ENCODE measurements around the gene AMER3.

AMER3 gene

DNA sequence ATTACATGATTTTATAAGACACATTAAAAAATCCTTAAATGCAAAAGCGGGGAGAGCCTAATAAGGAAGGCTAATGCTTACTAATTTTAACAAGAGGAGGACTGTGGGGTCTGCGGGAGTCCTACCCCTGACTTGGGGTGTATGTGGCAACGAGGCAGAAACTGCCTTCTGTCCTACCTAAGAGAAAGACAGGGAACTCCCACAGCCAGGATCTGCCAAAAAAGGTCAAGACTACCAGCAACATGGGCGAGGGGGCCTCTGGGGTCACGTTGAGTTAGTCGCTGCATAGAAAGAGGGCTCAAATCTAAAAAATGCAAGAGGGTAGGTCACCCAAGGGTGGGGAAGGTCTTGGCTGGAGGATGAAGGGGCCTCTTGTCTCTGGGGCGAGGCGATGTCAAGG is 529 bp upstream of the AMER3 start:
- DNase-seq = no peak

DNA sequence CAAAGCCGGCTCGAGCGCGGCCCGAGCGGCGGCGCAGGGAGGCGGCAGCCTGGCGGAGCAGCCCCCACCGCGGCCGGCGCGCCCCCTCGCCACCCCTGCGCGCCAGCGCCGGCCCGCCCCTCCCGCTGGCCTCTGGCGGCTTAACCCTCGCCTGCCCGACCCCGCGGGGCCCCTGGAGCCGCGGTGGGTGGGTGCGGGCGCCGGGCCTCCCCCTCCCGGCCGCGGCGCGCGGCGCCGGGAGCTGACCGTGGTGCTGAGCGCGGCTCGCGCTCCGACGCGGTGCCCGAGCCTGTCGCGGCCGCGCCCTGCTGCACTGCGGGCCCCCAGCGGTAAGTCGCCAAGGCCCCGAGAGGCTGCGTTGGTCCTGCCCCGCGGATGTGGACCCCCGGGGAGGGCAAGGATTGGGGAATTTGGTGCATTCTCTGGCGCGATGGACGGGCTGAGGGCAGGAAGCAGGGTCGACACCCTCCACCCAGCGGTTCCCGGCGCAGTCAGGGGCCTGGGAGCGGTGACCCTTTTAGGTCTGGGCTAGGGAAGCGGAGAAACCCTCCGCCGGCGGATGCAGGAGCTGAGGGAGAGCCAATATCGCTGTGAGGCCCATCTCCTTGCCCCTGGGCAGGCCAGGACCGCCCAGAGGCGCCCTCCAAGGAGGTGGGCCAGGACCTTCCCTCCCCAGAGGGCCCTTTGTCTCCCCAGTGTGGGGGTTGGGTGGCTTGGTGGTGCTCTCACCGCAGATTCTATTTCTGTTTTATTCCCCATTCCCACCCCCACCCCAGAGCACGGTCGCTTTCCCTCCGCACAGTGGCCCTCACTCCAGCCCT is 923 bp downstream of the AMER3 start:
- no peak for DNase-seq

DNA sequence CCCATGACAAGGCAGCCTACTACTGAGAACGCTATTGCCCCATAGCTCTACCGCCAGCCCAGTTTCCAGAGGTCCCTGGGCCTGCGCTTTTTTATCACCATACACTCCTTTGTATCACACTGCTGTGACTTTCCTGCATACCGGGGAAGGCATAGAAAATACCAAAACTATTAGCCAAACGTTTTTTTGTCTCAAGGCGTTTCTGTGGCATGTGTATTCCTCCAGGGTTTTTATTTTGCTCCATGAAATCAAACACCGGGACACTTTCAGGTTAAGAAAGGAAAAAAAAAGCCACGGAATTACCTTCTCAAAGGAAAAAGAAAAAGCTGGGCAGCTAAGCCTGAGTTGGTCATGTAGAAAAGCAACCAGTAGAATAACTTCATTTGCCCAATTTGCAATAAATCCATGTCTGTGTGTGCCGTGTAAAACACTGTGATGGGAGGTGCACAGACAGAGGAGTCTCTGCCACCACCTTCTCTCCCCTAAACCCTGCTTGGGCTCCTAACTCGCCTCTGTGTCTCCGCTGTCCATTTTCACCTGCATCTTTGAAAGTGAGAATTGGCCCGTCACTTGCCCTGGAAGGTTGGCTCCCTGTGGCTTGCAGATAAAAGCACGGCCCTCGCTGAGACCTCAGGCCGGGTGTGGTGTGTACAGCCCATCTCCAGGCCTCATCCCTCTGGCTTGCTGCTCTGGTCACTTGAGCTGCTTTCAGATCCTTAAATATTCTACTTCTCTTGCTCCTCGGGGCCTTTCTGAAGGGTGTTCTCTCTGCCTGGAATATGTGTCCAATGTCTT is 1.7 kb downstream of the AMER3 start:
- no peak for DNase-seq

- DNase-seq = no peak
Measured at GRCh38 chr2:130759906-130760753, 4.8 kb downstream of the AMER3 start.

DNA sequence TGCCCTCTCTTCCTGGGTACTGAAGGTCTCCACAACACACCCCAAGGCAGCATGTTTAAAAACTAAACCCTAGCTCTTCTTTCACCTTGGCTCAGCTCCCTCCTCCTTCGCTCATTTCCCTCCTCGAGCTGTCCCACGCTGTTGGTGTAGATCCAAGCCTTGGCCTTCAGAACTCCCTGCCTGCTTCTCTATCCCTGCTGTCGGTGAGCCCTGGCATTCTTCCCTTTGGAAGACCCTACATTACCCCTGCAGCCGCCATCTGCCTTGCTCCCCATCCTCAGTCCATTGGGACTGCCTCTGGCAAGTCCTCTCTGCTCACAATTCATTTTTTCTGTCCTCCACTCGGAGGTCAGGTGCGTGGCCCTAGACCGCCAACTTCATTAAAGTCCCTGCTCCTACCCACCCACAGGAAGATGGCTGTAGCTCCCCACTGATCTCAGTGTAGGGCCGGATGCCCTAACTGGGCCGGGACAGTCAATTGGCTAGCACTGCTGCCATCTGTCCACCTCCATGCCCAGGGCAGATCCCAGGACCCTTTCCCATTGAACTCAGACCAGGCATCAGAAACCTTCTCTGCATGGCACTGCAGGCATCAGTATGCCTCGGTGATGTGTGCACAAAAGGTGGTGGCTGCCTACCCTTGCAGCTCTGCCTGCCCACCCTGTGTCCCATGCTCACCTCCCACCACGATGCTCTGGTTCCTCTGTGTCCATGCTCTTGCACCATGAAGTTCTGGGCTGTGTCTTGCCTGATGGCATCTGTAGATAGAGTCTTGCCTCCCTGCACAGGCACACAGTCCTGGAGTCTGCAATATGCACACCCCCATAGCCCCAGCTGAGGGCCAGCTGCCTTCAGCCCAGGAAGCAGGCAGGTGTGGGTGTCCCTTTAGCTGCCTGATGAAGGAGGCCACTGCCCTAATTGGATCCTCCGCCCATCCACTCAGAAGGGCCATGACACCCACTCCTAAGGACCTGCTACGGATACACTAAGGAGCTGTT is 5.7 kb downstream of the AMER3 start:
- no peak for DNase-seq

- DNase-seq = no peak
Measured at GRCh38 chr2:130762031-130762909, 6.9 kb downstream of the AMER3 start.

DNA sequence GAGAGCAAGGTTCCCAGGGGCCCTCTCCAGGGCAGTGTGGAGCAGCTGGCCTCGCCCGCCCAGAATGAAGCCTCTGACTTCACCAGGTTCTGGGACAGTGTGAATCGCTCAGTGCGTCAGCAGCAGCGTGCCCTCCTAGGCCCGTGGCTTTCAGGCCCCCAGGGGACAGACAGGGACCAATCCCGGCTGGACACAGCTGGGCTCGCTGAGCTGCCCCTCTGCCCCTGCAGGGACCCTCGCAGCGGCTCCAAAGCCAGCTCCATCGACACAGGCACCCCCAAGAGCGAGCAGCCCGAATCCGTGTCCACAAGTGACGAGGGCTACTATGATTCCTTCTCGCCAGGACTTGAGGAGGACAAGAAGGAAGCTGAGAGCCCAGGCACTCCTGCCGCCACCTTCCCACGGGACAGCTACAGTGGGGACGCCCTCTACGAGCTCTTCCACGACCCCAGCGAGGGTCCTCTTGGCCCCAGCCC is 7.6 kb downstream of the AMER3 start:
- no peak for DNase-seq

- DNase-seq = no peak
Measured at GRCh38 chr2:130763405-130763804, 8.1 kb downstream of the AMER3 start.

GRCh38 chr2:130764035-130764820 is 8.9 kb downstream of the AMER3 start:
- DNase-seq = no peak

GRCh38 chr2:130764821-130765115 is 9.4 kb downstream of the AMER3 start:
- DNase-seq = no peak

DNA sequence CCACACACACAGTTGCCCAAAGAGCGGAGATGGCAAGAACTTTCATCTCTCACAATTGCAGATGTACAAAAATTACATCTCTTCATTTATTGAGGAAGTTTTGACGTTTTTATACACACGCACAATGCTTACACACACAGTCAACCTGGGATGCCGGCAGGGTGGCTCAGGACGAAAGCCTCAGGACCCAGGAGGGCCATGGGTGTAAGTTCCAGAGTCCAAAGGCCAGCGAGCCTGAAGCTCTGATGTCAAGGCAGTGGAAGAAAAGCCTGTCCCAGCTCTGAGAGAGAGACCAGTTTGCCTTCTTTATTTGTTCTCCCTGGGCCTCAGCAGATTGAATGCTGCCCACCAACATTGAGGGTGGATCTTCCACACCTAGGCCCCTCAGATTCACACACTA is 10.1 kb downstream of the AMER3 start:
- no peak for DNase-seq

GRCh38 chr2:130766037-130766436 is 10.7 kb downstream of the AMER3 start:
- no peak for DNase-seq

DNA sequence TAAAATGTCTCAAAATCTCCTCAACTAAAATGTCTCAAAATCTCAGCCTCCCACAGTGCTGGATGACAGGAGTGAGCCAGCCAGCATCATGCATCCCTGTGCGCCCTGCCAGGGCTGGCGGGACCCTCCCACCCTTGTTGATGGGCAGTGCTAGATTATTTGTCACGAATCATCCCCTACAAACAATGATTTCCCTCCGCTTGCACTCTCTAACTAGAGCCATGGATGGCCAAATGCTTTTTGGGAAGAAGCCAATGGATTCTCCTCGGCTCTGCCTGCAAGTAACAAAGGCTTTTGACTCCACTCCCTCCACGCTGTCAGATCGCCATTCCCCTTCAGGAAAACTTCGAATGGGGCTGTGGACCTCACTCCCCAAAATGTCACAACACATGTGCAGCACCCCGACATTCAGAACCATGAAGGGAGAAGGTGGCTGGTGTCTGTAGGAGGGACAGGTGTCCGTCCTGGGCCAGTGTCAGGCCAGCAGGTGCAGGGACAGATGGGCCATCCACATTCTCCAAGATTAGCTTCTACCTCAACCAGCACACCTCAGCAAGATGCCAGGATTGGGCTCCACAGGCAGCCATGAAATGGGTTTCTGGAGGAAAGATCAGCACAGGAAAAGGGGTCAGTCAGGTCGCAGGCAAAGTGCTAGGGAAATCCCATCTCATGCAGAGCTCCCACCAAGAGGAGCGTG is 11.5 kb downstream of the AMER3 start:
- DNase-seq = no peak

- DNase-seq = no peak
Measured at GRCh38 chr2:130767408-130767775, 12.1 kb downstream of the AMER3 start.

GRCh38 chr2:130768191-130768855 is 13.0 kb downstream of the AMER3 start:
- DNase-seq = no peak

DNA sequence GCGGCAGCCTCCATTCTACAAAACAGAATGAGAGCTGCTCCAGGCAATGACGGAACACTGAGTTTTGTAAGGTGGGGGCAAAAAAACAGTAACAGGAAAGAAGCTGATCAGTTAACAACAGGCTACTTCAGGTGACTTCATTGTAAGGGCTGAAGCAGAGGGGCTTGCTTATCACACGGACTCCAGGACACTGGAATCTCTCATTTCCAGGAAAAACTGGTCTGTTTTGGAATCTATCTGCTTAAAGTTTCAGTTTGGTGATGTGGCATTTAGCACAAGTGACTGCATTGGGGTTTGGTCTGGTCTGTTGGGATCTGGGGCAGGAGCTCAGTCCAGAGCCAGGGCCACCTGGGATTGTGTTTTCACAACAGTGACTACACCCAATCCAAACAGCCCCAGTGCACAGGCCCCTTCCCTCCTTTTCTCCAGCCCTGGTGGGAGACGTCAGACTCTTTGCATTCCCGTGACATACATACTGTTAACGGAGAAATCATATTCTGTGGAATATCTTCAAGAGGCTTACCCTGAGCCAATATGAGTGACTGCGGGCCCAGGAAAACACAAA is 14.1 kb downstream of the AMER3 start:
- DNase-seq = no peak

GRCh38 chr2:130776550-130776949 is 21.2 kb downstream of the AMER3 start:
- no peak for DNase-seq

GRCh38 chr2:130778781-130779180 is 23.4 kb downstream of the AMER3 start:
- no peak for DNase-seq

Measured in CD4-positive, alpha-beta T cell treated with Interleukin-4 for 1 hour (primary cell).